ENCODE results near the gene MIAT.

Gene MIAT

DNA sequence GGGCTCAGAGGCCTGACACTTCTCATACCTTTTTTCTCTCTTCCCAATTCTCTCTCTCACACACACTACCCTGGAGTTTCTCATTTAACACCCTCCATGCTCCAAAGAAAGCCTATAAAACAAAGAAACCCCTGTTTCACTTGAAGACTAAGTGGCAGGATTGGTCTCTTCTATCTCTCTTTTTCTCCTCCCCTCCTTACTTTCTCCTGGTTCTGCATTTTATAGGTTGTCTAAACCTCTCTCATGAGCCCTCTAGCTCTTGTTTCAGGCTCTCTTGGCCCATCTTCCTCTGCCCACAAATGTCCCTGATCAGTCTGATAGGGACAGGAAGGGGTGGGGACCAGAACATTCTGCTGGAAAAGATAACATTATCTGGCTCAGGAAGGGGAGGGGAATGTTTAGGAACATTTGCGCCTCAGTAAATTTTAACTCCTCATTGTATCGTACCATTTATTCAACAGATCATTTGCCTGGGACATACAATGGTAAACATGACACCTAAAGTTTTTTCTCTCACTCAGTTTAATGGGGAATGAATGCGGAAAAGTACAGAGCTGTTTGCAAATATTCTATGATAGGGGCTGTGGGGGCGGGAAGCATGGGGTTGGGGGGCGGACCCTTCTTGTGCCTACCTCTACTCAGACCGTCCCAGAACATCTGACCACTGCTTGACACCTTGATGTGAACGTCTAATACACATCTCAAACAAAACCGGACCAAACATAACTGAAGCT lies 24.8 kb upstream of the MIAT start:
- no peak for DNase-seq (ENCODE audit: low read depth, low spot score)

- DNase-seq (ENCODE audit: low read depth, low spot score) = no peak
These were observed 23.2 kb upstream of the MIAT start for GRCh38 chr22:26634189-26634588.

GRCh38 chr22:26635117-26635516 lies 22.3 kb upstream of the MIAT start:
- no peak for DNase-seq (ENCODE audit: low read depth, low spot score)

- DNase-seq (ENCODE audit: low read depth, low spot score) = no peak
These were observed 21.1 kb upstream of the MIAT start for GRCh38 chr22:26636296-26636695.

DNA sequence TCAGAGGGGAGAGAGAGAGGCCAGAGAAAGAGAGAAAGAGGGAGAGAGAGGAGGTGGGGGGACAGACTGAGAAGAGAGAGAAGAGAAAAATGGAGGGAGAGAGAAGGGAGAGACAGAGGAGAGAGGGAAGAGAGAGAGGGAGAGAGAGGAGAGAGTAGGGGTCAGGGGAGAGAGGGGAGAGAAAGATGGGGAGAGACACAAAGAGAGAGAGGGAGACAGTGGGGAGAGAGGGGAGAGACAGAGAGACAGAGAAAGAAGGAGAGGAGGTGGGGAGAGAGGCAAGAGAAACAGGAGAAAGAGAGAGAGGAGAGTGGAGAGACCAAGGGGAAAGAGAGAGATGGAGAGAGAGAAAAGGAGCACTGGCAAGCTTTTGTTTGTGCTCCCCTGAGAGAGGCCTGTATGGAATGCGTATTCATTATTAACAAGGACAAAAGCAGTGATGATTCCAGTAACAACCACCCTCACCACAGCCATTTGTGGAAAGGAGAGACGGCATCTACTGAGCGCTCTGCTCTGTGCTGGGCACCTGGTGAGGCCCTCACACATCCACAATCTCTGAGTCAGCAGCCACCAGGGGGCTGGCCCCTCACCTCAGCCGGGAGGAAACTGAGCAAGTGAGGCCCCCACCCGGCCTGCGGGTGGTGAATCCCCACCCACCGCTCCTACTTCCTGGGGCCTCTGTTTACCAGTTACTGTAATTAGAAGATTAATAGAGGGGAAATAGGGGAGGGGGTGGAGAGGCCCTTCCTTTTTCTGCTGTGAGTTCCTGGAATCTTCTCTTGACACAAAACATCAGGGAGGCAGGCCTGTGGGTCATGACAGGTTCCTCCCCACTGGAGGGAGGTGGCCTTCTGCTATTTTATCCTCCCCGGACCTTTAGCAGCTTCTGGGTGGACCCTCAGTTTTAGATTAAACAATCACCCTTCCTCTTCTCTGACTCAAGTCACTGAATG lies 14.6 kb upstream of the MIAT start:
- no peak for DNase-seq (ENCODE audit: low read depth, low spot score)

DNA sequence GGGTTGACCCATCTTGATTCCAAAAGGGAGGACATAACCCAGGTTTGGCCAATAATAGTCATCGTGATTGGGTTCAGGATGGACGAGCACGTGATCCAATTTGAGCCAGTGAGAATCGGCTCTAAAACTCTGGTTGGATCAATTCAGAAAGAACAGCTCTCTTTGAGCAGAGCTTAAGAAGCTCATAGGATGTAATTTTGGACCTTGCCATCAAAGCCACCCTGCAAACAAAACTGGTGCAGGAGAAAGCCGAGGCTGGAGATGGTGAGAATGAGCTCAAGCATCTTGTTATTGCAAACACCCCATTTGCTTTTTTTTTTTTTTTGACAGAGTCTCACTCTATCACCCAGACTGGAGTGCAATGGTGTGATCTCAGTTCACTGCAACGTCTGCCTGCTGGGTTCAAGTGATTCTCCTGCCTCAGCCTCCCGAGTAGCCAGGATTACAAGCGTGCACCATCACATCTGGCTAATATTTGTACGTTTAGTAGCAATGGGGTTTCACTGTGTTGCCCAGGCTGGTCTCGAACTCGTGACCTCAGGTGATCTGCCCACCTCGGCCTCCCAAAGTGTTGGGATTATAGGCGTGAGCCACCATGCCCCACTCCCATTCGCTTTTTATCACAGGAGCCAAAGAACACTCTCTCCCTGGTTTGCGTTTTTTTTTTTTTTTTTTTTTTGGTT lies 13.8 kb upstream of the MIAT start:
- DNase-seq (ENCODE audit: low read depth, low spot score) = no peak

GRCh38 chr22:26646158-26646557 lies 11.2 kb upstream of the MIAT start:
- no peak for DNase-seq (ENCODE audit: low read depth, low spot score)

GRCh38 chr22:26648011-26648497 lies 9.3 kb upstream of the MIAT start:
- no peak for DNase-seq (ENCODE audit: low read depth, low spot score)

DNA sequence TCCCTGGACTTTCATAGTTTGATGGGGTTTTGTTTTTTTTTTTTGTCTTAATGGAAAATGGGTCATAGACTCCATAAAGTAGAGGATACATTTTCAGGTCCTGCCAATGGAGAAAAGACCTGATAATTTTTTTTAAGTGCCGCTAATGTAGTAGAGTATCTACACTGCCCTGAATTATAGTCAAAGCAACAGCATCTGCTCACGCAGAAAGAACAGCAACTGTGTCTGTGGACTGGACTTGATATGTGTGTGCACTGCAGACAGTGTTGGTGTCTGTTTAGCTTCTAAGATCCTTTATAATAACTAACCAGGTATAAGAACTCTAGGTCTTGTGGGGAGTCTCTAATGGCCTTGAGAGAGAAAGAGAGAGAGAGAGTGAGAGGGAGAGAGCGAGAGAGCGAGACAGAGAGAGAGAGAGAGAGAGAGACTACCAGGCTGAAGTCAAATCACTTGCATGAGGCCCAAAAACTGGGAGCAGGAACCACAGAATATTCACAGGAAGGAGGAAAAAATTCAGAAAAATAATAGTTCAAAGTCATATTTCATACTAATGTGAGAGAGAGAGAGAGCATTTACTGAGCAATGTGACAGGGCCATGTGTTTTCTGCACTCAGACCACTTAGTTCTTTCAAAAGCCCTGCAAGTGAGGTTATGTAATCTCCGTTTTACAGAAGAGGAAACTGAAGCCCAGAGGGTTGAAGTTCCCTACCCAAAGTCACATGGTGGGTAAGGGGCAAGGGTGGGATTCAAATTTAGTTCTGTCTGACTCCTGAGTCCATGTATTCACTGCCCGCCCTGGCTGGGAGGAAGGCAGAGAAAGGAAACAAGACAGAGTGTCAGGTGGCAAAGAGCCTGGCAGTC lies 8.6 kb upstream of the MIAT start:
- no peak for DNase-seq (ENCODE audit: low read depth, low spot score)

DNA sequence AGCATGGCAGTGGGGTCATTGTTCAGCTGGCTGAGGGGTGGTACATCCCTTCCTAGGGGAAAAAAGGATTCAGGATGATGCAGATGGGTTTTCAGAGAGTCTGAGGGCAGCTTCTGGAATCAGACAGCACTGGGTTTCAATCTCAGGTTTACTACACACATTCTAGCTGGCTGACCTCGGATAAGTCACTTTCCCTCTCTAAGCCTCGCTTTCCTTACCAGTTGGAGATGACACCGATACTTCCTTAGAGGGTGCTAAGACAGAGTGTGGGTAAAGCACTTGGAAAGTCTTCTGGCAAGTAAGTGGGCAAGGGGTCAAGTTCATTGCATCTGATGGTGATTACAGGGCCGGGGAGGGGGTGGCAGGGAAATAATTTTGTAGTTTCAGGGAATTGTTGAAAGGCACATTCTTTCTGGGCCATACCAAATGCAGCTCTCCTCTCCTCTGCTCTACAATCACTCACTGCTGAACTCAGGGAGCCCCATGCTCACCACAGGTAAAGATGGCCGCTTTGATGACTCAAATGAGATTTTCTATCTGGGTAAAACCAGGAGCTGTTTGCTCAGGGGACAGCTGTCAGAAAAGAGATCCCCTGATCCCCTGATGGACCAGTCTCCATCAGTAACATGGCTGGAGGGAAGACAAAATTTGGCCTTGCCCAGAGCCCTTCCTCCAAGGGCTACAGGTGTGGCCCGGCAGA lies 6.5 kb upstream of the MIAT start:
- no peak for DNase-seq (ENCODE audit: low read depth, low spot score)

DNA sequence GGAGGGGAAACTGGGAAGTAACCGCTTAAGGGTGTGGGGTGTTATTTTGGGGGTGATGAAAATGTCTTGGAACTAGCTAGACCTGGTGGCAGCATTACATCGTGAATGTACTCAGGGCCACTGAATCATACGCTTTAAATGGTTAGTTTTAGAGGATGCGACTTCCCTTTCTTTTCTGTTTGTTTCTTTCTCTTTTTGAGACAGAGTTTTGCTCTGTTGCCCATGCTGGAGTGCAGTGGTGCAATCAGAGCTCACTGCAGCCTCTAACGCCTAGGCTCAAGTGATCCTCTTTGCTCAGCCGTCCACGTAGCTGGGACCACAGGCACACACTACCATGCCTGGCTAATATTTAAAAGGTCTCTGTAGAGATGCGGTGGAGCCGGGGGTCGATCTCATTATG lies 5.6 kb upstream of the MIAT start:
- DNase-seq (ENCODE audit: low read depth, low spot score) = no peak

DNA sequence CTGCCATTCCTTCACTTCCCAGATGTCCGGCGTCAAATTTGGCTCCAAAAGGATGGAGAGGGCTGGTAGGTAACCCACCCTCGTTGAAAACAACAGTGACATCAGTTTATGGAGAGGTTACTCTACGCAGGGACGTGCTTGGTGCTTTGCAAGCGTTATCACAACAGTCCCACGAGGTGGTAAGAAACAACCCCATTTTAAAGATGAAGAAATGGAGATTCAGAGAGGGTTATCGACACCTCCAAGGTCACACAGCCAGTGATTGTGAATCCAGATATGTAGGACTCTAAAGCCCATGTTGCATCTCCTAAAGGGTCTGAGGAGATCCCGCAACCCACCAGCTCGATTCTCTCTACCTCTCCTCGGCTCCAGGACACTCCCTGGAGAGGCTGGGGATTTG lies 773 bp downstream of the MIAT start:
- no peak for DNase-seq (ENCODE audit: low read depth, low spot score)

- peak; percentile 64 for DNase-seq (ENCODE audit: low read depth, low spot score)
These were observed 1.5 kb downstream of the MIAT start for GRCh38 chr22:26658671-26659478.

DNA sequence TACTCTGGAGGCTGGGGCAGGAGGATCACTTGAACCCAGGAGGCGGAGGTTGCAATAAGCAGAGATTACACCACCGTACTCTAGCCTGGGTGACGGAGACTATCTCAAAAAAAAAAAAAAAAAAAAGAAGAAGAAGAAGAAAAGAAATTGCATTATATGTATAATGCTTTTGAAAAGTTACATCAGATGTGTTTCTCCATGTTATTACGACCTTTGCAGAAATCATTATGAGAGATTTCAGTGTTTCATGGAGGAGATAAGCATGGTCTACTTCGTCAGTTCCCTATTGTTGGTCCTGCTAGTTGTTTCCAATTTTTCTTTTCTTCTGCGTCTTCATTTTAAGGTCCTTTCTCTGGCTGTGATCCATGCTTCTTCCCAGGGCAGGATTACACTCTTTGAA lies 3.0 kb downstream of the MIAT start:
- DNase-seq (ENCODE audit: low read depth, low spot score) = no peak

GRCh38 chr22:26660961-26661578 lies 3.7 kb downstream of the MIAT start:
- DNase-seq (ENCODE audit: low read depth, low spot score) = no peak

GRCh38 chr22:26662160-26662559 lies 4.8 kb downstream of the MIAT start:
- DNase-seq (ENCODE audit: low read depth, low spot score) = no peak

GRCh38 chr22:26663374-26663923 lies 6.1 kb downstream of the MIAT start:
- no peak for DNase-seq (ENCODE audit: low read depth, low spot score)

- no peak for DNase-seq (ENCODE audit: low read depth, low spot score)
These were observed 8.4 kb downstream of the MIAT start for GRCh38 chr22:26665813-26666231.

DNA sequence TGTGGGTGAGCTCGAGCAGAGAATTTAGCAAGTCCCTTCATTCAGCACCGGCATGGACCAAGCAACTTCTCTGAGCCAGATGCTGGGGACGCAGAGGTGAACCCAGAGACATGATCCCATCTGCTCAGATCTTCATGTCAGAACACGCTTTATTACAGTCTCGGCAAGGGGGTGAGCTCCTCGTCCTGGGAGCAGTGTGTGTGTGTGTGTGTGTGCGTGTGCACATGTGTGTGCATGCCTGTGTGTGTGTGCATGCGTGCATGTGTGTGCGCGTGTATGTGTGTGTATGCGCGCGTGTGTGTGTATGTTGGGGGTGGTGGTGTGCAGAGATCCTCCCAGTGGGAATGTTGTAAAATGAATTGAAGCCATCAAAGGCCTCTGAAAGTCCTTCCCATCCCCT lies 9.8 kb downstream of the MIAT start:
- DNase-seq (ENCODE audit: low read depth, low spot score) = no peak

Data from brain pericyte (primary cell).